Activated gamma-delta T cell (primary cell): Measurements from ENCODE around the gene ACP1.

Source experiments
- DNase-seq: peaks from one replicate; lab custom pipeline; 2025; lab: John Stamatoyannopoulos, UW

ACP1 gene

DNA sequence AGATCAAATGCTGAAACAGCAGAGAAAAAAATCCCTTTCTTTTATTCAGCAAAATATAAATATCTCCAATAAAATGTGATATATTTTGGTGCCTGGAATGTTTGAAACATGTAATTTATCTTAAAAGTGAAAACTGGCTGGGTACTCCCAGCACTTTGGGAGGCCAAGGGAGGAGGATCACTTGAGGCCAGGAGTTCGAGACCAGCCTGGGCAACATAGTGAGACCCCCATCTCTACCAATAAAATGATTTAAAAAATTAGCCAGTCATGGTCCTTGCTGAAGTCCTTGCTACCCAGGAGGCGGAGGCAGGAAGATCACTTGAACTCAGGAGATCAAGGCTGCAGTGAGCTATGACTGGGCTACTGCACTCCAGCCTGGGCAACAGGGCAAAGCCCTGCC lies 9.6 kb upstream of the ACP1 start:
- DNase-seq, result no peak

DNA sequence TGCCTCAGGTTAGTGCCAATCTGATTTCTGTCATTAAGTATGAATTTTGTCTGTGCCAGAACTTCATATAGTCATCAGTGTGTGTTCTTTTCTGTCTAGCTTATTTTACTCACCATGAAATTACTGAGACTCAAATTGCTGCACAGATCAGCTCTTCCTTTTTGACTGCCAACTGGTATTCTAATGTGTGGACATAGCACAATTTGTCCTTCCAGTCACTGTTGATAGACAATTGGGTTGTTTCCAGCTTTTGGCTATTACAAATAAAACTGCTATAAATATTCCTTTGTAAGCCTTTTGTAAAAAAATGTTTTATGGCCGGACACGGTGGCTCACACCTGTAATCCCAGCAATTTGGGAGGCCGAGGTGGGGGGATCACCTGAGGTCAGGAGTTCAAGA lies 8.7 kb upstream of the ACP1 start:
- no peak for DNase-seq

DNA sequence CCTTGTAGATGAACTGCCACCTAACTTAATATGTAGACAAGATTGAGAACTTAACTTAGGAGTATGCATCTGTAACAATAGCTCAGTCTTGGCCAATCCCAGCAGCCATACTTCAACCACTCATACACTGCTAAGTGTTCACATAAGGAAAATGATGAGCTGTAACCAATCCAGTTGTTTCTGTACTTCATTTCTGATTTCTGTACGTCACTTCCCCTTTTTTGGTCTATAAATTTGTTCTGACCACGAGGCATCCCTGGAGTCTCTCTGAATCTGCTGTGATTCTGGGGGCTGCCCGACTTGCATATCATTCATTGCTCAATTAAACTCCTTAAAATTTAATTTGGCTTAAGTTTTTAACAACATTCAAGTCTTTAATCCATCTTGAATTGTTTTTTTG lies 7.3 kb upstream of the ACP1 start:
- DNase-seq, result no peak

DNA sequence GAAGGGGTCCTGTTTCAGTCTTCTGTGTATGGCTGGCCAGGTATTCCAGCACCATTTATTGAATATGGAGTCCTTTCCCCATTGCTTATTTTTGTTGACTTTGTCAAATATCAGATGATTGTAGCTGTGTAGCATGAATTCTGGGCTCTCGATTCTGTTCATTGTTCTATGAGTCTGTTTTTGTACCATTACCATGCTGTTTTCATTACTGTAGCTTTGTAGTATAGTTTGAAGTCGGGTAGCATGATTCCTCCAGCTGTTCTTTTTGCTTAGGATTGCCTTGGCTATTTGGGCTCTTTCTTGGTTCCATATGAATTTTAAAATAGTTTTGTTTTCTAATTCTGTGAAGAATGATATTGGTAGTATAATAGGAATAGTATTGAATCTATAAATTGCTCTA lies 6.9 kb upstream of the ACP1 start:
- DNase-seq, result no peak

DNA sequence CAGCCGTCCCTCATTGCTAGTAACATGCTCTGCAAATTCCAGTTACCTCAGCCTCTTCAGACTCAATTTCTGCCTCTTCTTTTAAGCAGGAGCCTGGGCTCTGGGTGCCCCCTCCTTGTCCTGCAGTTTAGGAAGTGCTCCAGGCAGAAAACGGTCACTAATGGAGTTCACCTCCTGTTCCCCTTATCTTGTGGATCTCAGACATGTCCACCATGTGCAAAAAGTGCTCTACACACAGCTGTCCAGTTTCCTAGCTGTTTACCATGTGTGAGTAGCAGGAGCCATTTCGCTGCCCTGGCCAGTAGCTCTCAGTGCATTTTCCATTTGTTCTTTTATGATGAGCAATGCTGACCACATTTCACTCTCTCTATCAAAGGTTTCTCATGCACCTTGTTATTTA lies 5.8 kb upstream of the ACP1 start:
- DNase-seq, result no peak

DNA sequence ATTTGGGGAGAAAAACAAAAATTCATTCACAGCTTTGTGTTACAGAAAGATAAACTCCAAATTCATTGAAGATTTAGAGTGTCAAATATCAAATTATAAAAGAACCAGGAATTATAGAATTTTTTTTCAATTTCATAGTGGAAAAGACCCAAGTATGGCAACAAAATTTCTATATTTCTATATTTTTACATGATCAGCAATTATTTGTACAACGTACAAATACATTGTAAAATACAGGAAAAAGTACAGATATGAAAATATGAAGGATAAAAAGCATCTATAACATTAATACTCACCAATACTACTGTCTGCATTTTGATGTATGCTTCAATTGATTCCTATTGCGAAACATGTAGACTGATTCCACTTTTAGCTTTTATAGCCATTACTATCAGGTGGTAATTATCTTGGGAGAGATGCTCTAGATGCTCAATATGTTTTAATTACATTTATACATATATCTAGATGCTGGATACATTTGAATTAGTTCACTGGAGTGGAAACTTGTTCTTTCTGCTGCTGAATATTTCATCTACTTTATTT lies 4.9 kb upstream of the ACP1 start:
- DNase-seq, result no peak

DNA sequence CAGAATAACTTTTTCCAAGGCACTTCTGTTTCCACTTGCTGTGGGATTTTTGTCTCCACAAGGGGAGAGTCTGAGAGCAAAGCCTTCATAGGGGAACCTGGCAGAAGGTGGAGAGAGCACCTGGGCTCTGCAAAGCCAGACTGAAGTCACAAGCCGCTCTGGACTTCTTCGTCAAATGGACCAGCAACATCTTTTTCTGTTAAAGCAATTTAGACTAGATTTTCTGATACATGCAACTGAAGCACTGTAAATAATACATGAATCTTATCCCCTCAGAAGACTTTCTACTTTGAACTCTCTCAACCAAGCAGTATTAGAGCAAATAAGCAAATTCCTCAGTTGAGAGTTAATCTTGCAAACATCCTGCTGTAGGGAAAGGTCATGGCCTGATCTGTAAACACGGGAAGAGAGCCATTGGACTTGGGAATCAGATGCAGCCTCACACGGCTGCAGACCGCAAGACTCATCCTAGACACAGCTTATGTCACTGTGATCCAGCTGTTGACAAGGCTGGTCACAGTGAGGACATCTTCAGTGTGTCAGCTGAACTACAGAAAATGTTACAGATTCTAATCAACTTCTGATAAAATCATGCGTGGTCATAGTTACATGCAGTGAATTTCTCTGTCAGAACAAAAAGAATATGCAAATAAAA lies 4.1 kb upstream of the ACP1 start:
- no peak for DNase-seq

DNA sequence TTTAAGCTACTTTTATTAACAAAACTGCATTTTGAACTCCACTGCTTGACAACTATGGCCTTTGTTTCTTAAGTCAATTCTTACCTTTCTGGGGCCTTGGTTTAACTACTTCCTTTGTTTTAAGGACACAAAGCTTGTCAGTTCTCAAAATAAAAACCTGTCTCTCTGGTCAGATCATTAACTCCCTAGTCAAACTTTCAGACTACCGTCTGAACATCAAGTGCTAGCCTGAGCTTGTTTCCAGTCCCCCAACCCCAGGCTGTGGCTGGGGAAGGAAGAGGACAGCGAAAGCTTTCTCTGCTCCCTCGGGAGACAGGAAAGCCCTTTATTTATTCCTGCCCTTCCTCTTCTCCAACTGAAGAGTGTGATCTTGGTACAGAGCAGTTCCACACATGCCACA lies 2.6 kb upstream of the ACP1 start:
- no peak for DNase-seq

DNA sequence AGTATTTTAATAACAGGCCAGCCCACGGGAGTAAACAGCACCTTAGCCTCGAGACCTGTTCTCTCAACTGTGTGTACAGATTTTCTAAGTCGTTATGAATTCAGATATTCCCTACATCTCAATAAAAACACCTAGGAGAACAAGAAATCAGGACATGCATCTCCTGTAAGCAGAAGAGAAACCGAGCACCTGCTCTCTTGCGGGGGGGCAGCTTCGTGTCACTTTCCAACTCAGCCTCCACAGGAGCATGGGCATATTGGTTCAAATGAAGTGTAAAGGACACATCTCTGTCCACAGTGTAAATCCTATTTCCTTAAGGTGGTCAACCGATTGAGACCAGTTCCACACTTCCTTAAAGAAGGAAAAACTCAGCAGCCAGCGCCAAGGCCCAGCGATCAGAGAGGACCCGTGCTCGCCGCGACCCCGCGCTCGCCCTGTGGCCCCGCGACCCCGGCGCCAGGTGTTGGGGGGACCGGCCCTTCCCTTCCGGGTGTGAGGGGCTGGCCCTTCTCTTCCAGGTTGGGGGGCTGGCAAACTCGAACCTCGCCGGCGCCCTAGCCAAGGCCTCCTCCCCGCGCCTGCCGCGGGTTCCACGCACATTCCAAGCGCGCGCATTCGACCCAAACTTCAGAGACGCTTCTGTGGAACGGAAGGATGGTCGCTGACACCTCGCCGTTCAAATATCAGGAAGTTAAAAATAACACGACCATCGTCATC lies 1.6 kb upstream of the ACP1 start:
- DNase-seq, result no peak

DNA sequence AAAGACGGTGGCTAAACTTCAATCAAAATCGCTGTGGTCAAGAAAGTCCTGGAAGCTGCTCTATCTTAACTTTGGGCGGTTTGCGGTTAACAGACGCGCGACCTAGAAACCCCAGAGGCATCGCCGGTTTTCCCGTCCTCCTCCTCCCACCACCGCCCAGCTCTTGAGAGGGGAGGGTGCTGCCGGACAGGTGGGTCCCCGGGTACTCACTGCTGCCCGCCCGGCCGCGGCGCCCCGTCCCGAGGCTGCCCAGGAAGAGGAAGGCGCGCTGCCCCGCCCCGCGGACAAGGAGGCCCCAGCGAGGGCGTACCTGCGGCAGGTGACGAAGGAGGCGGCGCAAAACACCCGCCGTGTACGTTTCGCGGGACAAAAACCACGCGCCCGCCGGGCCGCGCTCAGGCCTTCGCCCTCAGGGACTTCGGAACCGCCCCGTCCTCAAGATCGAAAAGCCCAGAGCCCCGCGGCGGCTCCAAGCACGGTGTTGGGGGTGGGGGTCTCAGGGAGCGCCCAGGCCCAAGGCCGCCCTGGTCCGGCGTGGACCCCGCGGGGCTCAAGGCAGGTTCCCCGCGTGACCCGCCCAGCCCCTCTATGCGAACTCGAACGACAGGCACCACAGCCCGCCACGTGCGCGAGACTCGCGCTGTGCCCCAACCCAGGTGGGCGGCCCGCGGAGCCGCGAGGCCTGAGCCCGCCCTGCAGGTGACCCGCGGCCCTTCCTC lies 814 bp upstream of the ACP1 start, which contains the start of gene SH3YL1:
SH3YL1 (minus strand) TSS at position 259 of the 719 bp plus-strand sequence; CDS start at position 211, 48 bp downstream.
- peak; percentile 40 for DNase-seq

DNA sequence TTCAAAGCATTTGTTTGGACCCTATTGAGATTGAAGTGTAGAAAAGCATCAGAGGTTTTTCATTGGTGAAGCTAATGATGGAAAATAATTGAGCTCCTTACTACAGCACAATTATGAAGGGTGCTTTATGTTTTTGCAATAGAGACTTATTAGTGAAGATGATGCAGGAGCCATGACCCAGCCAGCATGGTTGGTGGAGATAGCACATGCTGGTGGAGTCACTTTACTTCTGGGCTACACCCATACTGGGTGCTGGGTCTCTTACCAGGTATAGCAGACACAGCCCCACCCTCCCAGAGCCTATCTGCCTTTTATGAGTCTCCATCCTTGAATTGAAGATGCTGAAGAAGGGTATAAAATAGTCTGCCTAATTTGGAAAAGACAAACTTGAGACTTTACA lies 3.6 kb downstream of the ACP1 start:
- no peak for DNase-seq

DNA sequence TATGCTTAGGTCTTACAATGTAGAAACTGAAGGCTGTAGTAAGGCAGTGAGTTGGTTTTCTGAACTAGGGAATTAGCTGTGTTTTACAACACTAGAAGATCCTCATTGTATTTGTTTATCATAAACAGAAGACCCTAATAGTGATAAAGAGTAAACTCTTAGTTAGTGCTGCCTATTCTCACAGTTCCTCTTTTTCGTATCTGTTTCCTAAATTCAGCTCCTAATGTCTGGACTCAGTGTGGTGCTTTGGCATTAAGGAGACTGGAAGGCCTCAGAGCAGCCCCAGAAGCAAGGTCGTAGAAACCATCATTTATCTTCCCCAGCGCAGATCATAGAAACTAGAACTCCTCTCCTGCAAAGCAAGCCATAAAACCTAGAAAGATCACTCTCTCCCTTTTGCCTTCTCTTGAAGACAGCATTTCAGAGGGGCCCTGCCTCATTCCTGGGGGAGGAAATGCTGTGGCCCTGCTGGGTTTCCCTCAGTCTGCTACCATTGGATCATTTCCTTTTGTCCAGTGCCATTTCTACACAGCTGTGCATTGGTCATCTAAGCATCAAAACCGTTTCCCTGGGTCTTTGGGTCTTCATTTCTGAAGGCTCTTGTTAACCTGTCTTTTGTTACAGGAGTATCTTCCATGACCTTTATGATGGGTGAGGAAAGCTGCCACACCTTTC lies 4.7 kb downstream of the ACP1 start:
- no peak for DNase-seq

DNA sequence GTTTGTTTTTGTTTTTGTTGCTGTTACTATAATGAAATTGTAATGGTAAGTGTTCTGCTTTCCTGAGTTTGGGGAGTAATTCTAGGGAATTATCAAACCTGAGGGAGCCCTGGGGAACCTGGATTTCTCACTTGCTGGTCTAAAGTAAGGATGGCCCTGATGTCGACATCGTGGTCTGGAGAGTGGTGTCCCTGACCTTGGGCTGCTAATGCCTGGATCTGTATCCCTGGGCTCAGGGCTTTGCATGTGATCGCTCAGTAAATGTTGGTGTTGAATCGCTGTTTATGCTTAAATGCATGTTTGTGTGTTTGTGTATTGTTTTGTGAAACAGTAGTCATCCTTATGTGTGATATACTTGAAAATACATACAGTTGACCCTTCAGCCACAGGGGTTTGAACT lies 6.1 kb downstream of the ACP1 start:
- DNase-seq, result no peak

DNA sequence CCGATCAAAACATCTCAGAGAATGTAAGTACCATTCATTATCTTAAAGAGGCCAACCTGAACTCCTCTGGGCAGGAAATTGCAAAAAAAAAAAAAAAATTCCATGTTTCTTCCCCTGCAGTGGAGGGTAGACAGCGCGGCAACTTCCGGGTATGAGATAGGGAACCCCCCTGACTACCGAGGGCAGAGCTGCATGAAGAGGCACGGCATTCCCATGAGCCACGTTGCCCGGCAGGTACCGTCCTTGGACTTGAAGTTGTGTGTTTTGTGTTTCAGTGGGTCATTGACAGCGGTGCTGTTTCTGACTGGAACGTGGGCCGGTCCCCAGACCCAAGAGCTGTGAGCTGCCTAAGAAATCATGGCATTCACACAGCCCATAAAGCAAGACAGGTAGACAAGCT lies 7.2 kb downstream of the ACP1 start:
- DNase-seq, result no peak

DNA sequence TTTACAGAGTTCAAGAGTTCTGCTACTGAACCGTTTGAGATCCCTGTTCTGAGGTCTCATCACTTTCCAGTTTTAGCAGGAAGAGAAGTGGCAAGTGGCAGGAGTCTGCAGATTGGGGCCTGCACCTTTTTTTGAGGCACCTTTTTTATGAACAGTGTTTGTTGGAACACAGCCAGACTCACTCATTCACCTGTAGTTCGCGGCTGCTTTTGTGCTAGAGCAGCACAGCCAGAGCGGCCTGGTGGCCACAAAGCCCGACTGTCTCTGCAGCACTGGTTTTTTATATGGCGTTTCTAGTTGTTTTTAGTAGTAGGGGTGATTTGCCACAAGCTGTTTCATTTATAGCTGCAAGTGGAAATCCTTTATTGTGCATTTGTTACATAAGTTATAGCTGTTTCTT lies 8.6 kb downstream of the ACP1 start:
- DNase-seq, result no peak

DNA sequence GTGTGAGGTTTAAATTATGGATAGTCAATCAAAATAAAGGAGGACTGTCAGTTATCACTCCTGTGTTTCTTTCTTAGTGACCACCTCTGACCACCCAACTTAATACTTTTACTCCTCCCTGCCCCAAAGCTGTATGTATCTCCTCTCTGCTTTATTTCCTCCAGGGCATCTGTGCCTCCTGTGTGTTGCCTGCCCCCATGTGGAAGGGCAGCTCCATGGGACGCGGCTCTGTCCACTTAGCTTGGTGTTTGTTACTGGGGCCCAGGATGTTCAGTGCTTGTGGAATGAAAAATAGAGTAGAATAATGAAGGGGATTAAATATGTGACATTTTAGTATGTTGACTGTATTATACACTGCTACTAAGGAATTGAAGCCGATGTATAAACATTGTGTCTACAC lies 9.8 kb downstream of the ACP1 start:
- no peak for DNase-seq

DNA sequence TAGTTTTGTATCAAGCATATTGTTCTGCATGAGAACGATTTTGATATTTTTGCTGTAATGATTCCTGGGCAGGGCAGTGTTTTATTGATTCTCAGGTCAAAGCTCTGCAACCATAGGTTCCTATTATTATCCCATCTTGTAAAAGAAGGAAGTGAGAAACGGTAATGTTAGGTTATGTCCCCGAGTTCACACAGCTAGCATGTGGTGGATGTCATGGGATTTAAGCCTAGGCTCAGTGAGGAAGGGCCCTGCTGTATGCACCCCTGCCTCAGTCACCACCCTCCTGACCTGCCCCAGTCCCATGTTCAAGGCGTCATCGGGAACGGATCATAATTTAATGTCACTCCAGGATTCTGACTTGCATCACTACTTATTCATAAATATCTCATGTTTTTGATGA lies 10.7 kb downstream of the ACP1 start:
- no peak for DNase-seq

DNA sequence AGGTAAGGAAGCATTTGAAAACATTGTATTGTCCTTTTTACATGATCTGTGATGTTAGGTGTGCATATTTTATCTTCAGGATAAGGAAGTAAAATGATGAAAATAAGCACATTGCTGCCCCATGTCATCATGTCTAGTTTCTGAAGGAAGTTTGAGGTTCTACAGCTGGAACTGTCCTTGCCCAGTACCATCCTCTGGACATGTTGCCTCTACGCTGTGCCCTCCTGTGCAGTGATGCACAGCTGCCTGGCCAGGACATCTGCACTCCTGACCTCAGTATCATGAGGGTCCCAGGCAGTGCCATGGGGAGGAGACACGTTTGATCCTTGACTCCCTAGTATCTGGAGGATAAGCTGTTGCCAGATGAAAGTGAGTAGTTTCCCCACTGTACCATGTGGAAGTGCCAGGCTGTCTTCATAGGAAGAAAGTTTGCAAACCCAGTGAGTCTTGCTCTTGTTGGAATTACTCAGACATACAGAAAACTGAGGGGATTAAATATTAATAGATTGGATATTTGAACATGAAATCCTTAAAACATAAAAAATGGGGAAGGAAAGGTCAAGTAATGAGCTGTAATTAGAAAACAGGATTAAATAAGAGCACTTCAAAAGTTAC lies 13.7 kb downstream of the ACP1 start:
- DNase-seq, result no peak

DNA sequence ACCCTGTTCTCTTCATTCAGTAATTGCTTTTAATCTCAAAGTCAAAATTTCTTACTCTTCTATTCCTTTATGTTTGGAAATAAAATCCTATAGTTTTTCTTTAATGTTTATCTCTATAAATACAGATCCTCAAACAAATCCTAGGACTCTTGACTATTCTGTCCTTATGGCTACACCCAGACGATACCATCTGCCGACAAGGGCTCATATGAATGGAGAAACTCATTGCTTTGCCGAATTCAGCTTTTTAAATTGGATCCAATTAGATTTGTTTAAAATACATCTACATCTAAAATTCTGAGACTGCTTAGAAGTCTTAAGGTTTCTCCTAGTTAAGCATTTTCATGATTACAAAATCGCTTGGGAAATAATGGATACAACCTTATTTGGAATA lies 14.2 kb downstream of the ACP1 start:
- no peak for DNase-seq

DNA sequence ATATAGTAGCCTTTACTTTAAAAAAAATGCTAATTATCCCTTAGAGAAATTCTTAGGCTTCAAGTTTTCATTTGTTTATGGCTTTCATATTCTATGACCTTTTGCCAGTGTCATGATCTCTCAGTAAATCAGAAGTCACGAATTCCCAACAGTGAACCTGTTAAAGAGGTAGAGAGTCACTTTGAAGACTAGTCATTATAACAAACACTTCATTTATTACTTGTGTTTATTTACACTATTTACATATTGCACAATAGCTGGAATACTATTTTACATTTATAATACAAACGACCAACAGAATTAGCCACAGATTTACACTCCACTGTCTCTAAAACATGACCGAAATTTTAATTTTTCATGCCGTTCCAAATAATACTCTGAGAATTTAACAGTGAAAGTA lies 14.6 kb downstream of the ACP1 start:
- DNase-seq, result no peak

DNA sequence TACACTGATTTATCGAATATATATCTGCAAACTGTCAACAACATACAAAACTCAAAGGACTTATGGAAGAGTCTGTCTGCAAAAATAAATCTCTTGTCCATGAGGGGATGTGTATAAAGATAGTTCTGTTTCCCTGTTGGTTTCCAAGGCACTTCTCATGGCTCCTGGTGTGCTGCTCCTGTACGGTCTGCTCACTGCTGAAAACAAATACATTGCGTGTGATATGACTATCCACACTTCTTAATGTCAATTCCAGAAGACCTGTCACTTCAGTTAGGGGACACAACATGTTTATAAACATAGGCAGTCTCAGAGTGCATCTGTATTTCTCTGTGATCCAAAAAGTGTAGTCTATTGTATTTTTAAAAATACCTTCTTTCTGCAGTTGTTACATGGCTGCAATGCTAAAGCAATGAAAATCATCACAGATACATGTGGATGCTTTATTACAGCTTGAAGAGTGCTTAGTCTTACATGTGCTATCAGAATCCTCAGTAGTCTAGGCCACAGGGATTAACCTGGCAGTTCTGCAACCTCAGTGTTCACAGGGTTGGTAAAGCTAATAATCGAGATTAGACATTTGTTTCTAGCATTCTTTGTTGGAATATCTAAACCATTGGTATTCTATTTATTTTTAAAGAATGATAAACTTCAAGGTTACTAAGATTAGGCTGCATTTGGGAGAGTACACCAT lies 15.4 kb downstream of the ACP1 start:
- DNase-seq, result no peak
